H1 (cell line): Measurements from ENCODE around the gene P2RX1.
"Not testable (repeated sequence)": the region's sequence is repeated elsewhere in the genome, so short reads cannot be mapped to it uniquely, and the experiment has no call there.

Experiments
- CTCF ChIP-seq, 3 experiments: IDR thresholded peaks; 1 replicate in 2 of 3; 2 replicates in 1 of 3; pipeline versions ENCODE4 v1.5.1 to v1.6.1; 2011; ENCODE audit warnings: low read length in 3 of 3, mild to moderate bottlenecking in 3 of 3, inconsistent platforms in 2 of 3, low read depth in 1 of 3, moderate library complexity in 1 of 3; ENCODE audit not compliant: insufficient read depth in 1 of 3; ENCODE audit errors: control extremely low read depth in 1 of 3
- HDAC2 ChIP-seq, 2 experiments: fragments of 300-600 bp in 1 of 2; sonication (generic) in 1 of 2; IDR thresholded peaks; 2 replicates each; pipeline ENCODE4 v1.6.1; 2011 to 2012; ENCODE audit warnings: low read depth in 2 of 2, low read length in 2 of 2, mild to moderate bottlenecking in 2 of 2, moderate library complexity in 2 of 2, borderline replicate concordance in 1 of 2, inconsistent platforms in 1 of 2
- POLR2A ChIP-seq, 2 experiments: IDR thresholded peaks; 1 replicate in 1 of 2; 2 replicates in 1 of 2; pipeline ENCODE4 v1.6.1; 2011; ENCODE audit warnings: low read depth in 2 of 2, low read length in 2 of 2, mild to moderate bottlenecking in 2 of 2; ENCODE audit errors: control extremely low read depth in 1 of 2
- SRF ChIP-seq: IDR thresholded peaks from 2 replicates; pipeline ENCODE4 v1.6.1; 2011; ENCODE audit warnings: mild to moderate bottlenecking, low read depth, low read length, moderate library complexity

GRCh38 chr17:3854204-3854603 is 62.1 kb downstream of the P2RX1 start:
- not testable (repeated sequence) for TF ChIP-seq POLR2A (IDR thresholded peaks at IDR 0.05; ENCODE audit: control extremely low read depth in 1 of 2, low read depth in 2 of 2, low read length in 2 of 2); SRF; HDAC2 (IDR thresholded peaks at IDR 0.05; ENCODE audit: borderline replicate concordance in 1 of 2, low read depth in 2 of 2, low read length in 2 of 2); CTCF (IDR thresholded peaks at IDR 0.05; ENCODE audit: control extremely low read depth in 1 of 3, insufficient read depth in 1 of 3, low read depth in 1 of 3, low read length in 3 of 3)
